Neural cell (in vitro differentiated cells): ENCODE data around the gene ASIC1. TPM values are rescaled to one million over a fixed set of nuclear protein-coding genes. Genes with fewer than 3 reads are reported as not detected.

Source experiments
- H2AFZ ChIP-seq: fragments of 200-600, 300-800 bp; sonication (generic), shearing (Covaris generic); 2 replicates; pipeline ENCODE4 v1.6.0; 2014; ENCODE audit warnings: low read depth, mild to moderate bottlenecking, antibody characterized with exemption, low read length, moderate library complexity
- H3F3A ChIP-seq: fragments of 200-600 bp; shearing (Covaris generic); 2 replicates; pipeline ENCODE4 v1.6.1; 2016; ENCODE audit warnings: mild to moderate bottlenecking, moderate library complexity, mixed read lengths, antibody characterized with exemption, low read length; ENCODE audit not compliant: insufficient read depth, poor library complexity, severe bottlenecking
- H3K27ac ChIP-seq: fragments of 200-600, 300-800 bp; sonication (generic), shearing (Covaris generic); 2 replicates; pipeline ENCODE4 v1.5.1; 2014; ENCODE audit warnings: mild to moderate bottlenecking, low read length, moderate library complexity
- H3K27me3 ChIP-seq: fragments of 300-800, 200-600 bp; sonication (generic), shearing (Covaris generic); 2 replicates; pipeline ENCODE4 v1.6.0; 2014; ENCODE audit warnings: mild to moderate bottlenecking, low read depth, low read length, moderate library complexity; ENCODE audit not compliant: insufficient read depth
- H3K36me3 ChIP-seq: fragments of 300-800, 200-600 bp; sonication (generic), shearing (Covaris generic); 2 replicates; pipeline ENCODE4 v1.5.1; 2014; ENCODE audit warnings: mild to moderate bottlenecking, antibody characterized with exemption, low read length, moderate library complexity; ENCODE audit not compliant: insufficient read depth
- H3K4me2 ChIP-seq: fragments of 300-800, 200-600 bp; sonication (generic), shearing (Covaris generic); 2 replicates; pipeline ENCODE4 v1.6.0; 2014; ENCODE audit warnings: mild to moderate bottlenecking, low read length
- H3K4me3 ChIP-seq: fragments of 300-800, 200-600 bp; sonication (generic), shearing (Covaris generic); 2 replicates; pipeline ENCODE4 v1.5.1; 2014; ENCODE audit warnings: mild to moderate bottlenecking, low read length, moderate library complexity
- H3K79me2 ChIP-seq: fragments of 200-600 bp; shearing (Covaris generic); replicated peaks from 2 replicates; pipeline ENCODE4 v1.6.0; 2014; ENCODE audit warnings: mild to moderate bottlenecking, low read length, moderate library complexity; ENCODE audit not compliant: insufficient read depth
- H3K9ac ChIP-seq: fragments of 300-800, 200-600 bp; sonication (generic), shearing (Covaris generic); 2 replicates; pipeline ENCODE4 v1.6.1; 2016; ENCODE audit warnings: mild to moderate bottlenecking, low read length, mixed read lengths
- H3K9me2 ChIP-seq: fragments of 200-600 bp; shearing (Covaris generic); 2 replicates; pipeline ENCODE4 v1.6.1; 2016; ENCODE audit warnings: mild to moderate bottlenecking, low read length, mixed read lengths; ENCODE audit not compliant: insufficient read depth
- H3K9me3 ChIP-seq: fragments of 200-600, 300-800 bp; sonication (generic), shearing (Covaris generic); 2 replicates; pipeline ENCODE4 v1.6.1; 2016; ENCODE audit warnings: mild to moderate bottlenecking, mixed run types, low read length, moderate library complexity, mixed read lengths
- H4K20me1 ChIP-seq: fragments of 200-600 bp; shearing (Covaris generic); 2 replicates; pipeline ENCODE4 v1.6.1; 2016; ENCODE audit warnings: mild to moderate bottlenecking, mixed run types; ENCODE audit not compliant: insufficient read depth
- CTCF ChIP-seq: fragments of 450-650 bp; IDR thresholded peaks from 2 replicates; pipeline ENCODE4 v1.5.1; 2014; ENCODE audit warnings: antibody characterized with exemption, mild to moderate bottlenecking, moderate library complexity; ENCODE audit not compliant: poor library complexity, severe bottlenecking
- EP300 ChIP-seq: fragments of 450-650 bp; conservative IDR thresholded peaks from 2 replicates; pipeline ENCODE4 v1.6.1; 2014; ENCODE audit warnings: antibody characterized with exemption, mild to moderate bottlenecking, moderate library complexity; ENCODE audit not compliant: poor library complexity, severe bottlenecking
- EZH2 ChIP-seq: fragments of 200-600, 300-800 bp; shearing (Covaris generic), sonication (generic); IDR thresholded peaks from 2 replicates; pipeline ENCODE4 v1.6.1; 2014; ENCODE audit warnings: antibody characterized with exemption, low read length, borderline replicate concordance, mild to moderate bottlenecking; ENCODE audit not compliant: insufficient read depth, poor library complexity, severe bottlenecking
- MXI1 ChIP-seq: fragments of 450-650 bp; conservative IDR thresholded peaks from 2 replicates; pipeline ENCODE4 v1.6.1; 2014; ENCODE audit warnings: antibody characterized with exemption, mild to moderate bottlenecking; ENCODE audit not compliant: poor library complexity, severe bottlenecking
- POLR2AphosphoS5 ChIP-seq: IDR thresholded peaks from 2 replicates; pipeline ENCODE4 v1.6.1; 2012
- RAD21 ChIP-seq: fragments of 450-650 bp; conservative IDR thresholded peaks from 2 replicates; pipeline ENCODE4 v1.6.1; 2014; ENCODE audit warnings: antibody characterized with exemption, mild to moderate bottlenecking, moderate library complexity
- REST ChIP-seq: IDR thresholded peaks from 2 replicates; pipeline ENCODE4 v1.6.1; 2012; ENCODE audit warnings: borderline replicate concordance
- SMC3 ChIP-seq: fragments of 450-650 bp; conservative IDR thresholded peaks from 2 replicates; pipeline ENCODE4 v1.6.1; 2014; ENCODE audit warnings: antibody characterized with exemption, mild to moderate bottlenecking, moderate library complexity; ENCODE audit not compliant: poor library complexity
- TAF1 ChIP-seq: IDR thresholded peaks from 2 replicates; pipeline ENCODE4 v1.6.1; 2012; ENCODE audit warnings: low read depth
- polyA plus RNA-seq: library from polyadenylated mRNA; depleted of rRNA; stranded (reverse); fragments of >200 nt; gene quantifications from 2 replicates; pipeline ENCODE4 v1.2.3, GENCODE V29; 2014

The ASIC1 gene
- polyA plus RNA-seq, 1 donor from 2014 or later = 8.0 TPM

- Histone ChIP-seq H3K79me2 (no peaks in the 10 kb centered on the region), H3K9ac (no peak overlapping the region), H4K20me1 (no peaks in the 10 kb centered on the region), H2AFZ (no peak overlapping the region), H3K9me3 (no peaks in the 10 kb centered on the region), H3F3A (peaks cover 4% of the 10 kb centered on the region), H3K4me2 (no peak overlapping the region), H3K27me3 (no peaks in the 10 kb centered on the region), H3K4me3 (no peak overlapping the region), H3K36me3 (no peaks in the 10 kb centered on the region), H3K9me2 (no peaks in the 10 kb centered on the region), H3K27ac (no peak overlapping the region)
- TF ChIP-seq CTCF (no peak), TAF1 (no peak), RAD21 (no peak), REST (no peak)
Observed at GRCh38 chr12:50105913-50106450, 48.6 kb downstream of the ASIC1 start.

DNA sequence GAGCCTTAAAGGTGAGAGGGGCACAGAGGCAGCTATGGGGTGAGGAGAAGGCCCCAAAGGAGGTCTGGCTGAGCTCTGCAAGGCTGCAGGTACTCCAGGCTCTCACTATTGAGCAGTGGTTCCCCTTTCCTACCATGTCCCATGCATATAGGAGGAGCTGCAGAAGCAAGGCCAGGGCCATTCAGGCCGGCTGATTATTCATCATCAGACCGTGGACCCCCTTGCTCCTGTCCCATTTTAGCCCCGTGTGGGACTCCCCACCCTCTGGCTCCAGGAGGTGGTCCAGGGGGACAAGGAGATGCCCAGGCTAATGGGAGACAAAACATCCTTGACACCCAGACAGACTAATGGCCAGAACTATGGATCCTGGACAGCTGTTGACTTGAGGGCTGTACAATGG, 49.5 kb downstream of the ASIC1 start:
- no peak overlapping the region for H3K27ac ChIP-seq
- no peak overlapping the region for H3K9ac ChIP-seq
- TF ChIP-seq EP300 (no peak), EZH2 (no peak), CTCF (no peak), REST (no peak), RAD21 (no peak), POLR2AphosphoS5 (no peak), MXI1 (no peak), TAF1 (no peak), SMC3 (no peak)
- no peaks in the 10 kb centered on the region for H3K9me2 ChIP-seq
- H3K79me2 ChIP-seq = no peaks in the 10 kb centered on the region
- H2AFZ ChIP-seq = no peak overlapping the region
- peaks cover 4% of the 10 kb centered on the region for H3F3A ChIP-seq
- H3K36me3 ChIP-seq = no peaks in the 10 kb centered on the region
- H3K27me3 ChIP-seq = no peaks in the 10 kb centered on the region
- H3K4me2 ChIP-seq = no peak overlapping the region
- H4K20me1 ChIP-seq = no peaks in the 10 kb centered on the region
- no peaks in the 10 kb centered on the region for H3K9me3 ChIP-seq
- no peak overlapping the region for H3K4me3 ChIP-seq
